CD4-positive, alpha-beta T cell treated with Interleukin-17A for 4 hours (primary cell): Measurements from ENCODE around the gene CCDC33.

Experiments used
- DNase-seq: peaks from one replicate; pipeline ENCODE4 v3.0.0-alpha.2; 2020; ENCODE audit warnings: mixed read lengths

Gene CCDC33

GRCh38 chr15:74259821-74260607 is 23.9 kb downstream of the CCDC33 start:
- DNase-seq = no peak

GRCh38 chr15:74261041-74261440 is 24.9 kb downstream of the CCDC33 start:
- no peak for DNase-seq

GRCh38 chr15:74261685-74262084 is 25.6 kb downstream of the CCDC33 start:
- no peak for DNase-seq

- DNase-seq = no peak
Observed at GRCh38 chr15:74262151-74262550, 26.0 kb downstream of the CCDC33 start.

- no peak for DNase-seq
Observed at GRCh38 chr15:74262625-74263024, 26.5 kb downstream of the CCDC33 start.

GRCh38 chr15:74263466-74263865 is 27.3 kb downstream of the CCDC33 start:
- no peak for DNase-seq

GRCh38 chr15:74264081-74264501 is 28.0 kb downstream of the CCDC33 start:
- no peak for DNase-seq

GRCh38 chr15:74265046-74265639 is 29.0 kb downstream of the CCDC33 start:
- no peak for DNase-seq

- DNase-seq = no peak
Observed at GRCh38 chr15:74268020-74268419, 31.9 kb downstream of the CCDC33 start.

GRCh38 chr15:74269362-74270035 is 33.4 kb downstream of the CCDC33 start:
- DNase-seq = no peak

GRCh38 chr15:74270155-74270554 is 34.0 kb downstream of the CCDC33 start:
- DNase-seq = no peak

GRCh38 chr15:74270854-74271520 is 34.9 kb downstream of the CCDC33 start:
- DNase-seq = no peak

- no peak for DNase-seq
Observed at GRCh38 chr15:74272812-74273211, 36.7 kb downstream of the CCDC33 start.

- DNase-seq = no peak
Observed at GRCh38 chr15:74274470-74275038, 38.4 kb downstream of the CCDC33 start.

- DNase-seq = no peak
Observed at GRCh38 chr15:74275957-74276356, 39.8 kb downstream of the CCDC33 start.

GRCh38 chr15:74276560-74276959 is 40.4 kb downstream of the CCDC33 start:
- no peak for DNase-seq

- DNase-seq = no peak
Observed at GRCh38 chr15:74277242-74277810, 41.2 kb downstream of the CCDC33 start.

GRCh38 chr15:74278207-74278606 is 42.1 kb downstream of the CCDC33 start:
- no peak for DNase-seq

- DNase-seq = no peak
Observed at GRCh38 chr15:74281147-74282133, 45.3 kb downstream of the CCDC33 start.

GRCh38 chr15:74283368-74283767 is 47.2 kb downstream of the CCDC33 start:
- DNase-seq = no peak

GRCh38 chr15:74289671-74290070 is 53.5 kb downstream of the CCDC33 start:
- DNase-seq = no peak
